Stomach (tissue), 19 donors: ENCODE data around the gene FGF6. TPM values are rescaled to one million over a fixed set of nuclear protein-coding genes. Genes with fewer than 3 reads are reported as not detected.

Experiments used
- DNase-seq, 2 donors: peaks; one replicate each; pipeline versions ENCODE4 v3.0.0 to v3.0.0-alpha.2; 2013 to 2019
- H3K27ac ChIP-seq, 5 donors: fragments of 200-600 bp in 4 of 5; sonication (generic) in 4 of 5; one replicate each; pipeline ENCODE4 v1.5.1; 2013 to 2019; ENCODE audit warnings: mild to moderate bottlenecking in 1 of 5, moderate library complexity in 1 of 5
- H3K27me3 ChIP-seq, 3 donors: fragments of 200-600 bp; sonication (generic); one replicate each; pipeline ENCODE4 v1.5.1; 2017 to 2019; ENCODE audit warnings: mixed run types in 1 of 3
- H3K36me3 ChIP-seq, 4 donors: fragments of 200-600 bp; sonication (generic); 1 replicate in 3 of 4; 2 replicates in 1 of 4; pipeline ENCODE4 v1.5.1; 2016 to 2019
- H3K4me1 ChIP-seq, 4 donors: fragments of 200-600 bp; sonication (generic); one replicate each; pipeline ENCODE4 v1.5.1; 2016 to 2019
- H3K4me3 ChIP-seq, 4 donors: fragments of 200-600 bp; sonication (generic) in 3 of 4; one replicate each; pipeline ENCODE4 v1.5.1; 2016 to 2019; ENCODE audit warnings: mild to moderate bottlenecking in 1 of 4
- H3K9me3 ChIP-seq, 4 donors: fragments of 200-600 bp; sonication (generic); one replicate each; pipeline ENCODE4 v1.5.1; 2016 to 2019
- EP300 ChIP-seq: sonication (generic); formaldehyde crosslinking; IDR thresholded peaks from one replicate; pipeline ENCODE4 v1.6.1; 2017; ENCODE audit warnings: antibody characterized with exemption
- POLR2A ChIP-seq, 4 donors: fragments of 450-650 bp; IDR thresholded peaks; one replicate each; pipeline ENCODE4 v1.6.1; 2016; ENCODE audit warnings: antibody characterized with exemption in 4 of 4, control low read depth in 2 of 4, mild to moderate bottlenecking in 1 of 4, moderate library complexity in 1 of 4
- POLR2AphosphoS5 ChIP-seq, 3 donors: sonication (generic); formaldehyde crosslinking; IDR thresholded peaks; one replicate each; pipeline ENCODE4 v1.6.1; 2016; ENCODE audit warnings: antibody characterized with exemption in 3 of 3
- WGBS, 5 donors: extraction: QIAGEN DNeasy Blood & Tissue Kit in 3 of 5; methylation state at CpG; one replicate each; pipeline versions ENCODE4 v1.1.5 to v1.1.7; 2013 to 2018; 5-methylcytosine and 5-hydroxymethylcytosine counted together
- intact Hi-C: fragments of 100-400 bp; cut with DNase I; formaldehyde crosslinking; loops from one replicate; pipeline ENCODE4 v1.15.1; 2023; ENCODE audit warnings: low total_unique reads
- long read RNA-seq, 10 donors: transcript quantifications; one replicate each; lab custom pipeline, GENCODE V29; 2026
- polyA plus RNA-seq, 3 donors: library from polyadenylated mRNA; stranded (reverse); fragments of 200-250 nt; gene quantifications; one replicate each; pipeline ENCODE4 v1.2.3, GENCODE V29; 2013
- total RNA-seq, 5 donors: library from RNA; depleted of rRNA; stranded (reverse); fragments of >200 nt; gene quantifications; one replicate each; pipeline versions ENCODE4 v1.1.0 to v1.2.3, GENCODE V29; 2014 to 2016
- TF ChIP-seq, protein P1 (sequence below), 7 experiments: fragments of 450-650 bp in 4 of 7; fragments of 200-600 bp in 3 of 7; sonication (generic) in 3 of 7; IDR thresholded peaks; one replicate each; pipeline ENCODE4 v1.5.1; 2016 to 2019; ENCODE audit warnings: antibody characterized with exemption in 7 of 7, control low read depth in 2 of 7, mild to moderate bottlenecking in 1 of 7
- donor health status: healthy with polysubstance abuse.
- donor health status: Bipolar disorder and iron deficiency.
- donor health status: healthy.

FGF6 gene
- total RNA-seq: not detected
- not detected for polyA plus RNA-seq
- long read RNA-seq, donor 1: 0 reads
- long read RNA-seq, donor 2: 0 reads
- long read RNA-seq, donor 3: 0 reads
- long read RNA-seq, donor 4: 0 reads
- long read RNA-seq, donor 5: 0 reads
- long read RNA-seq, donor 6: 0 reads
- long read RNA-seq, donor 7: 0 reads
- long read RNA-seq, donor 8: 0 reads
- long read RNA-seq, donor 9: 0 reads
- long read RNA-seq, donor 10: 0 reads

DNA sequence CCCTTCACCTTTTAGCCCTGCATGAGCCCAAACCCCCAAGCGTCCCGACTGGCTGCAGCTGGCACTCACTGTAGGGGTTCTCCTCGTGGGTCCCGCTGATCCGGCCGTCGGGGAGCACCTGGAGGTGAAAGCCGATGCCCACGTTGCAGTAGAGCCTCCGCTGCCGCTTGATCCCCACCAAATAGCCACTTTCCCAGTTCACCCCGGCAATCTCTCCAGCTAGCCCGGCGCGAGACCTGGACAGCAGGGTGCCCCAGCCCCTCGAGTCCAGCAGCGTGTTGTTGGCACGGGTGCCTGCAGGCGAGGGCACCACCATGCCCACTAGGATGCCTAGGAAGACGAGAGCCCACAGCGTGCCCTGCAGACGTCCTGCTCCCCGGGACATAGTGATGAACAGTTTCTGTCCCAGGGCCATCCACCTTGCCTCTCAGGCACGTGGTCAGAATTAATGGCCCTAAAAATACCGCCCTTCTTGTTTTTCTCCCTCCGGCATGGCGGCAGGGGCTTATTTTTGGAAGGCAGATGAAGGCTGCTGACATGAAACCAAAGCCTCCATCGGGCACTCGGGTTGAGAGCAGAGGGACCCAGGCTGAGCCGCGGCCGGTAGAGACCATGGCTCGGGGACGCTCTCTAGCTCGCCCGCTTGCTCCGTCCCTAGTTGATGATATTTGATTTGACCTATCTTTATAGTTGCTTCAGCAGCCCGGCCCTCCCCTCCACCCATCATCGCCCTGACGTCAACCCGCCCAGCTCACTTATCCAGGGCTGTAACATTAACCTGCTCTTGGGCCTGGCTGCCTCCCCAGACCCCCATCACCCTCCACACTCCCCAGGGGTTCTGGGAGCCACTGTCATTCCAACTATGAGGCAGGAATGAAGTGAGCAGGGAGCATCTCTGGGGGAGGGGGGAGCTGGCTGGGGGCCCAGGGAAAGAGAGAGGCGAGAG lies at the start of gene FGF6:
Gene FGF6, minus strand, starts transcription at position 660 of the 946 bp plus-strand sequence. Its CDS starts 245 bp downstream, at position 415.
- TF ChIP-seq EP300 (no peak), POLR2AphosphoS5 (IDR thresholded peaks at IDR 0.05) (no peak), POLR2A (IDR thresholded peaks at IDR 0.05) (no peak)
- TF ChIP-seq, protein P1, sequence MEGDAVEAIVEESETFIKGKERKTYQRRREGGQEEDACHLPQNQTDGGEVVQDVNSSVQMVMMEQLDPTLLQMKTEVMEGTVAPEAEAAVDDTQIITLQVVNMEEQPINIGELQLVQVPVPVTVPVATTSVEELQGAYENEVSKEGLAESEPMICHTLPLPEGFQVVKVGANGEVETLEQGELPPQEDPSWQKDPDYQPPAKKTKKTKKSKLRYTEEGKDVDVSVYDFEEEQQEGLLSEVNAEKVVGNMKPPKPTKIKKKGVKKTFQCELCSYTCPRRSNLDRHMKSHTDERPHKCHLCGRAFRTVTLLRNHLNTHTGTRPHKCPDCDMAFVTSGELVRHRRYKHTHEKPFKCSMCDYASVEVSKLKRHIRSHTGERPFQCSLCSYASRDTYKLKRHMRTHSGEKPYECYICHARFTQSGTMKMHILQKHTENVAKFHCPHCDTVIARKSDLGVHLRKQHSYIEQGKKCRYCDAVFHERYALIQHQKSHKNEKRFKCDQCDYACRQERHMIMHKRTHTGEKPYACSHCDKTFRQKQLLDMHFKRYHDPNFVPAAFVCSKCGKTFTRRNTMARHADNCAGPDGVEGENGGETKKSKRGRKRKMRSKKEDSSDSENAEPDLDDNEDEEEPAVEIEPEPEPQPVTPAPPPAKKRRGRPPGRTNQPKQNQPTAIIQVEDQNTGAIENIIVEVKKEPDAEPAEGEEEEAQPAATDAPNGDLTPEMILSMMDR (IDR thresholded peaks at IDR 0.05): no peak
- Histone ChIP-seq H3K9me3 (no peaks in the 10 kb centered on the region), H3K36me3 (no peaks in the 10 kb centered on the region), H3K27me3 (peaks cover 0 to 33% (median 10%) of the 10 kb centered on the region in 3 donors), H3K4me1 (no peaks in the 10 kb centered on the region), H3K4me3 (no peak within 1 kb of the TSS), H3K27ac (no peak within 1 kb of the TSS)
- DNase-seq: no peak
- WGBS, 5 donors: 84 to 91% (median 87%) methylated on average over 41 to 42 of the region's 42 CpGs
- intact Hi-C loops: no loop called here

GRCh38 chr12:4490973-4491372 lies 45.4 kb upstream of the FGF6 start:
- Histone ChIP-seq H3K9me3 (no peaks in the 10 kb centered on the region), H3K27ac (no peak overlapping the region), H3K27me3 (no peaks in the 10 kb centered on the region), H3K4me3 (no peak overlapping the region), H3K4me1 (no peaks in the 10 kb centered on the region), H3K36me3 (peaks cover 4 to 70% (median 55%) of the 10 kb centered on the region in 4 donors)
- WGBS, 5 donors: 95 to 100% (median 96%) methylated on average over 1 of the region's 1 CpG
- no peak for DNase-seq
- intact Hi-C loops: no loop called here
- TF ChIP-seq POLR2AphosphoS5 (IDR thresholded peaks at IDR 0.05) (no peak), POLR2A (IDR thresholded peaks at IDR 0.05) (no peak), EP300 (no peak)

DNA sequence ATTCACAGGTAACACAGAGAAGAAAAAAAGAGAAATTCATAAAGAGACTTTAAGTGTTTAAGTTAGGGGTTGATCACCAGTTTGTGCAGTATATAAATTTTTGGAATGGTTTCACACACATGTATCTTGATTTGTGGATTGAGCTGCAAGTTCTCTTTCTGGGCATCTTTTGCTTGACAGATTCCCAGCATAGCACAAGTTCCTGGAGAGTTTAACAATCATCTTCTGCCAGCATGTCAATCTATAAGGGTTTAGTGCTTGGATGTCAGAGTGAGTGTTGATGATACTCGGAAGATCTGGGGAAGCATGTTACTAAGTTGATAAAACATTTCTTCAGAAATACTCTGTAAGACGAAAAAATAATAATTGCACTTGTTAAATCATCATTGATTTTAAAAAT lies 43.9 kb upstream of the FGF6 start:
- peaks cover 0 to 56% (median 44%) of the 10 kb centered on the region in 4 donors for H3K36me3 ChIP-seq
- no peaks in the 10 kb centered on the region for H3K4me1 ChIP-seq
- intact Hi-C loops: no loop called here
- TF ChIP-seq EP300 (no peak), POLR2AphosphoS5 (IDR thresholded peaks at IDR 0.05) (no peak), POLR2A (IDR thresholded peaks at IDR 0.05) (no peak)
- TF ChIP-seq, protein P1 (IDR thresholded peaks at IDR 0.05): no peak
- no peaks in the 10 kb centered on the region for H3K27me3 ChIP-seq
- no peak for DNase-seq
- H3K4me3 ChIP-seq: no peak overlapping the region
- H3K27ac ChIP-seq: no peak overlapping the region
- 88 to 96% (median 93%) methylated on average over 2 of the region's 2 CpGs for WGBS, 5 donors
- H3K9me3 ChIP-seq: no peaks in the 10 kb centered on the region

DNA sequence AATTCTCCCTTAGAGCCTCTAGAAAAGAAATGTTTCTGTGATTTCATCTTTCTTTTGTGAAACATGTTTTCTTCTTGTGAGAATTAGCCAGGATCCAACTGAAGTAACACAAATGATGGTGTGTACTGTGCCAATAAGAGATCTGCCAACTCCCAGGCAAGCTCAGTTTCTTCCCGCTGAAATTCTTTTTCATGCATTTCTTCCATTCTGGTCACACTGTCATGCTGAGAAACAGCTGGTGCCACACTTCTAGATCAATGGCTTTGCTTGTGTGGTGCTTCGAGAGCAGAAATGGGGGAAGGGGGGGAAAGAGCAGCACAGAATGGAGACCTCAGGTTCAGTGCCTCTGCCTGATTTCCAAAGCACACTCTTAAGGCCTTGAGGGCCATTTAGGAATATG lies 41.4 kb upstream of the FGF6 start:
- Histone ChIP-seq H3K27ac (no peak overlapping the region), H3K4me3 (no peak overlapping the region), H3K9me3 (no peaks in the 10 kb centered on the region), H3K36me3 (peaks cover 0 to 43% (median 37%) of the 10 kb centered on the region in 4 donors), H3K27me3 (no peaks in the 10 kb centered on the region), H3K4me1 (no peaks in the 10 kb centered on the region)
- WGBS, 5 donors: 61 to 74% (median 72%) methylated on average over 2 of the region's 2 CpGs
- no peak for DNase-seq
- intact Hi-C loops: no loop called here
- TF ChIP-seq, protein P1 (IDR thresholded peaks at IDR 0.05): no peak
- no peak for TF ChIP-seq POLR2A (IDR thresholded peaks at IDR 0.05)
- TF ChIP-seq POLR2AphosphoS5 (IDR thresholded peaks at IDR 0.05): no peak
- TF ChIP-seq EP300: no peak
